ENCODE results near the gene LBR.
A peak's percentile ranks its signal among the peaks of the same experiment; 100 is the strongest.

The LBR gene

GRCh38 chr1:225442123-225442505 lies 14.3 kb upstream of the LBR start:
- DNase-seq, result no peak

GRCh38 chr1:225441314-225442122 lies 13.7 kb upstream of the LBR start:
- no peak for DNase-seq

GRCh38 chr1:225440380-225441221 lies 12.8 kb upstream of the LBR start:
- no peak for DNase-seq

- no peak for DNase-seq
These were observed 10.0 kb upstream of the LBR start for GRCh38 chr1:225437710-225438437.

- DNase-seq, result no peak
These were observed 8.1 kb upstream of the LBR start for GRCh38 chr1:225435957-225436392.

- DNase-seq, result no peak
These were observed 7.6 kb upstream of the LBR start for GRCh38 chr1:225435487-225435886.

GRCh38 chr1:225435076-225435475 lies 7.2 kb upstream of the LBR start:
- DNase-seq, result no peak

- no peak for DNase-seq
These were observed 6.2 kb upstream of the LBR start for GRCh38 chr1:225434046-225434445.

- DNase-seq, result no peak
These were observed 3.4 kb upstream of the LBR start for GRCh38 chr1:225431081-225431863.

- no peak for DNase-seq
These were observed 2.5 kb upstream of the LBR start for GRCh38 chr1:225430301-225430700.

- no peak for DNase-seq
These were observed 1.1 kb upstream of the LBR start for GRCh38 chr1:225428881-225429455.

- peak; percentile 94 for DNase-seq
These were observed 436 bp upstream of the LBR start for GRCh38 chr1:225428068-225428880.

GRCh38 chr1:225426395-225427234 lies 1.2 kb downstream of the LBR start:
- peak; percentile 47 for DNase-seq

GRCh38 chr1:225425201-225425786 lies 2.5 kb downstream of the LBR start:
- DNase-seq, result no peak

- DNase-seq, result no peak
These were observed 3.2 kb downstream of the LBR start for GRCh38 chr1:225424562-225425200.

GRCh38 chr1:225423518-225423855 lies 4.4 kb downstream of the LBR start:
- DNase-seq, result no peak

- DNase-seq, result no peak
These were observed 4.9 kb downstream of the LBR start for GRCh38 chr1:225422795-225423517.

- no peak for DNase-seq
These were observed 5.7 kb downstream of the LBR start for GRCh38 chr1:225422031-225422605.

Measured in CD4-positive, alpha-beta T cell treated with Interleukin-21 for 1 hour (primary cell).